Skin epidermis (tissue), 12 donors: ENCODE results near the gene PINLYP.
"Not testable (repeated sequence)": the region's sequence is repeated elsewhere in the genome, so short reads cannot be mapped to it uniquely, and the experiment has no call there.

Experiments
- H3K27ac ChIP-seq, 21 experiments: fragments of 200-600 bp; sonication (generic) in 11 of 21; one replicate each; pipeline ENCODE4 v1.5.0; 2020; ENCODE audit warnings: mild to moderate bottlenecking in 3 of 21, inconsistent platforms in 2 of 21, moderate library complexity in 2 of 21
- H3K4me3 ChIP-seq, 7 experiments: fragments of 200-600 bp; sonication (generic) in 2 of 7; one replicate each; pipeline ENCODE4 v1.5.0; 2020; ENCODE audit warnings: inconsistent platforms in 2 of 7, mild to moderate bottlenecking in 2 of 7, moderate library complexity in 1 of 7

PINLYP gene

GRCh38 chr19:43546581-43546980, 29.0 kb upstream of the PINLYP start:
- Histone ChIP-seq H3K27ac (peak overlapping the region in 1 of 21 experiments; percentile 26), H3K4me3 (no peak overlapping the region)

- not testable (repeated sequence) for H3K4me3 ChIP-seq, H3K27ac ChIP-seq
Measured at GRCh38 chr19:43547926-43548325, 27.7 kb upstream of the PINLYP start.

DNA sequence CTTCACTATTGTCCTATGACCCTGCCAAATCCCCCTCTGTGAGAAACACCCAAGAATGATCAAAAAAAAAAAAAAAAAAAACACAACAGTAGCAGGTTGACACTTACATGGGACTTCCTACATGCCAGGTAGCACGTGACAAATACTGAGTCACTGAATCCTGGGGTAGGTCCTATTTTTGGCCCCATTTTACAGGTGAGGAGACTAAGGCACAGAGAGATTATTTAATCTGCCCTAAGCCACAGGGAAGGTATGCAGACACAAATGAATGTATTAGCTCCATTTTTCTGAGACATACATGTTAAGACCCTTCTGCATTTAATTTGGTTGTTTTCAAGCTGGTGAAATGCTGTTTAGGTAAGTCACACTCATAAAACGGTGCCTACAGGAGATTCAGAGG, 26.9 kb upstream of the PINLYP start:
- no peak overlapping the region for H3K27ac ChIP-seq
- H3K4me3 ChIP-seq = no peak overlapping the region

DNA sequence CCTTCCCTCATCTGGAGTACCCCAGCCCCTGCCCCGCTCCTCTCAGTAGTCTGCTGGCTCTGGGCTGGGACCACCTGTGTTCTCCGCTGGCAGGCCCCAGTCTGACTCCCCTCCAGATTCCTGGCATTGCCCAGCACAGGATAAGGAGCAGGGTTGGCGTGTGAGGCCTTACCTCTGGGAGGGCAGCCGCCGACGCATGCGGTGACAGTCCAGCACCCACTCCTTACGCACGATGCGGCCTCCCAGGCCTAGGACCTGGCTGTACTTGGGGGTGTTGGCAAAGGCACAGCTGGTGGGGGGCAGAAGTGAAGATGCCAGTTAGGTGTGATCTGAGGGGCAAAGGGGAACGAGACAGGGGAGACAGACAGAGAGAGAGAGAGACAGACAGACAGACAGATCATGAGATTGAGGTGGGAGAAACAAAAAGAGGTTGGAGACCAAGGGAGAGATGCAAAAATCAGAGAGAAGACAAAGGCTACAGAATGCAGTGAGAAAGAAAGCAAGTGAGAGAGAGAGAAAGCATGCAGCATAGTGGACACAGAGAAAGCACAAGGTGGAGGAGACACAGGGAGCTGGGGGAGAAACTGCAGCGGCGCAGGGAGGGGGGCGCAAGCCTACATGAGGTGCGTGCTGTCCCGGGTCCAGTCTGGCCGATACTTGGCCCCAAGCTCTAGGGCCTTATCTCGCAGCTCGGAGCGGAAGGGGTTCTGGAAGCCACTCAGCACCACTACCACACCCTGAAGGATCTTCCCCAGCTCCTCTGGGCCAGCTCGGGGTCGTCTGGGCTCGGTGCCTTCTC, 24.0 kb upstream of the PINLYP start:
- no peak overlapping the region for H3K27ac ChIP-seq
- no peak overlapping the region for H3K4me3 ChIP-seq

DNA sequence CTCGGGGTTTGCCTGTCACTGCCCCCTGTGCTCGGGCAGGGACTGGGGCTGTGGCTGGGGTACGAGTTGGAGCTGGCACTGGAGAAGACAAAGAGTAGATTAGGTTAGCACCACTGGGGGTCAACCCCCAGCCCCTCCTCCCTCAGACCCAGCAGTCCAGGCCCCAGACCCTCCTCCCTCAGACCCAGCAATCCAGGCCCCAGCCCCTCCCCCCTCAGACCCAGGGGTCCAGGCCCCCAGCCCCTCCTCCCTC, 23.5 kb upstream of the PINLYP start:
- Histone ChIP-seq H3K27ac (no peak overlapping the region), H3K4me3 (no peak overlapping the region)

DNA sequence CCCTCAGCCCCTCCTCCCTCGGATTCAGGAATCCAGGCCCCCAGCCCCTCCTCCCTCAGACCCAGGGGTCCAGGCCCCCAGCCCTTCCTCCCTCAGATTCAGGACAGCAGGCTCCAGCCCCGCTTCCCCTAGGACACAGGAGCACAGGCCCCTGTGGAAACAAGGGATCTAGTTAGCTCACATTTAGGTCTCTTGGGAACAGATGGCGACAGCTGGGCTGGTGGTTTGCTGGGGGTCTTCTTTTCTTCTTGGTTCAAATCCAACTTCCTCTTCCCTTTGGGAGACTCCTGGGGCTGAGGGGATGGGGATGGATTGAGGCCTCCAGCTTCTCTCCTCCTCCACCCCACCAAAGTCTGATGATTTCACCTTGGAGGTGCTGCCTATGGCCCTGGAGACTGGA, 23.0 kb upstream of the PINLYP start:
- no peak overlapping the region for H3K4me3 ChIP-seq
- no peak overlapping the region for H3K27ac ChIP-seq

- H3K27ac ChIP-seq = peak overlapping the region in 1 of 21 experiments; percentile 39
- no peak overlapping the region for H3K4me3 ChIP-seq
Measured at GRCh38 chr19:43553656-43554055, 21.9 kb upstream of the PINLYP start.

DNA sequence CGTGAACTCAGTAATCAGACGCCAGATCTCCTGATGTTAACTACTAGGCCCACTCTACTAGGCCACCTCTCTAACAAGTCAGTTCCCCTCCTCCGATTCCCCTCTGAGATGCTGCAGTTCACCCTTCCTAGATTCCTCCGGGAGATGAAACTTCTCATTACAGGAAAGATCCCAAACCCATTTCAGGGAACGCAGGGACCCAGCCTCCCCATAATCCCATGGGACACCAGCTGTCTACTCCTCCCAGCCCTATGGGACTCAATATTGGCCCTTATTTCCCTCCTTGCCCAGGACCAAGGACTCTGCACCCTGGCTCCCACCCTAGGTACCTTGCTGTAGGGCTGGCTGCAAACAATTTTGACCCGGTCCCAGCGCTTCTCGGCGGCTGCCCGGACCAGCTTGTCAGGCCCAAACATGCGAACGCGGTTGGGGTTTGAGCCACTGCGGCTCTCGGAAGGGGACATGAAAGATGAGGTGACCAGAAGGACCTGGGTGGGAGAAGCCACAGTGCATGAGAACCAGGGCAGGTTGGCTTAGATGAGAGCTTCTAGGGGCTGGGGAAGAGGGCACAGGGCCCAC, 21.2 kb upstream of the PINLYP start:
- no peak overlapping the region for H3K4me3 ChIP-seq
- no peak overlapping the region for H3K27ac ChIP-seq

- no peak overlapping the region for H3K27ac ChIP-seq
Measured at GRCh38 chr19:43555185-43555770, 20.3 kb upstream of the PINLYP start.

DNA sequence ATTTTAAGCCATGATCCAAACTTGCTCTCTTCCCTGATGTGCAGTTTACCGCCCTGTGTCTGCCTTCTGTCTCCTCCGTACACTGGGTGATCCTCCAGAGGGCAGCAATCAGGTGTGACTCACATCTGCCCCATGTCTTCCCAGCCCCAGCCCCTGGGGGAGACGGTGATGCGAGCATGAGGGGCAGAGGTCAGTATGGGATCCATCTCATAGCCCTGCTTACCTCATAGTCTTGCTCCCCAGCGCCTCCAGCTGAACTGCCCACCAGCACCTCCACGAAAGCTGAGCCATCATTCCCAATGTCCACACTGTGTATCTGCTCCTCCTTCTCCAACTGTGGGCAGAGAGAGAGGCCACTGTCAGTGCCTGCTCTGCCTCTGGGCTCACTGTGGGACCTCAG, 14.9 kb upstream of the PINLYP start:
- H3K27ac ChIP-seq = no peak overlapping the region
- no peak overlapping the region for H3K4me3 ChIP-seq

More at GRCh38 chr19:43555185-43555770, 20.3 kb upstream of the PINLYP start:
- H3K4me3 ChIP-seq = no peak overlapping the region

DNA sequence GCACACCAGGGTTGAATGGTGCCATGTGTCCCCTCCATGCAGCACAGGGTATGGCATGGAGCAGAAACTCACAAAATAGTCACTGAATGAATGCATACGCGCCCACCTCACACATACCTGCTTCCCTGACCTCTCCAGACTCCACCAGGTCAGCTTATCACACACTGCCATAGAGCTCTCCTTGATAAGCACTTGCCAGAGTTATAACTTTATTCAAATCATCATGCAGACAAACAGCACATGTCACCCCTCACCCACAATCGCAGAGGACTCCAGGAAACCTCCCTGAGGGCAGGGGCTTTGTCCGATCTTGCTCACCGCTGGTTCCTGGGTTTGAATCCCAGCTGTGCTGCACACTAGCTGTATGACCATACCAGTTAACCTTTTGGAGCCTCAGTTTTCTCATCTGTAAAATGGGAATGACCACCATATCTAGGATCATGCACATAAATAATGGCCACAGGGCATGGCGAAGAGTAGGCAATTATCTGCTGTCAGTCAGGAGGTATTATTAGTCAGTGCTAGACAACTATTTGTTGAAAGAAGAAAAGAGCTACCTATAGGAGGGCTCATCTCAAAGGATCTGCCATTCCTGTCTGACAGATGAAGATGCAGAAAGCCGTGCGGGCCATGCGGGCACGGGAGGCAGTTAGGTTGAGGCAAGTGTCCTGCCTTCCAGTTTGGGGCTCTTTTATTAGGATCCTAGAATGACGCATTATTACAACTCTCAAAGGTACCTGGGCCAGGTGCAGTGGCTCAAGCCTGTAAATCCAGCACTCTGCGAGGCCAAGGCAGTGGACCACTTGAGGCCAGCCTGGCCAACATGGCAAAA, 14.2 kb upstream of the PINLYP start:
- Histone ChIP-seq H3K4me3 (no peak overlapping the region), H3K27ac (peak overlapping the region in 7 of 21 experiments; percentile 9 to 90 (median 77))

DNA sequence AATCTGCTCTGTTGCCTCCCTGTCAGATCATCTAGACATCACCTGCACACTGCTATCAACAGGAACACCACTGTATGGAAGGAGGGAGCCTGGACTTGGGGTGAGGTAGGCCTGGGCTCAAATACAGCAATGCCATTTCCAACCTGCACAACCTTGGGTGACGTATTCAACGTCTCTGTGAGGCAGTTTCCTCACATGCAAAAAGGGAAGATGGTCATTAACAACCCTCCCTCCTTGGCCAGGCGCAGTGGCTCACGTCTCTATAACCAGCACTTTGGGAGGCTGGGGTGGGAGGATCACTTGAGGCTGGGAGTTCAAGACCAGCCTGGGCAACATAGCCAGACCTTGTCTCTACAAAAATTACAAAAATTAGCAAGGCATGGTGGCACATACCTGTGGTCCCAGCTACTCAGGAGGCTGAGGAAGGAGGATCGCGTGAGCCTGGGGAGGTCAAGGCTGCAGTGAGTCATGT, 13.3 kb upstream of the PINLYP start:
- Histone ChIP-seq H3K27ac (peak overlapping the region in 19 of 21 experiments; percentile 9 to 92 (median 71)), H3K4me3 (no peak overlapping the region)

- Histone ChIP-seq H3K4me3 (no peak overlapping the region), H3K27ac (peak overlapping the region in 20 of 21 experiments; percentile 31 to 92 (median 72))
Measured at GRCh38 chr19:43562698-43563241, 12.8 kb upstream of the PINLYP start.

DNA sequence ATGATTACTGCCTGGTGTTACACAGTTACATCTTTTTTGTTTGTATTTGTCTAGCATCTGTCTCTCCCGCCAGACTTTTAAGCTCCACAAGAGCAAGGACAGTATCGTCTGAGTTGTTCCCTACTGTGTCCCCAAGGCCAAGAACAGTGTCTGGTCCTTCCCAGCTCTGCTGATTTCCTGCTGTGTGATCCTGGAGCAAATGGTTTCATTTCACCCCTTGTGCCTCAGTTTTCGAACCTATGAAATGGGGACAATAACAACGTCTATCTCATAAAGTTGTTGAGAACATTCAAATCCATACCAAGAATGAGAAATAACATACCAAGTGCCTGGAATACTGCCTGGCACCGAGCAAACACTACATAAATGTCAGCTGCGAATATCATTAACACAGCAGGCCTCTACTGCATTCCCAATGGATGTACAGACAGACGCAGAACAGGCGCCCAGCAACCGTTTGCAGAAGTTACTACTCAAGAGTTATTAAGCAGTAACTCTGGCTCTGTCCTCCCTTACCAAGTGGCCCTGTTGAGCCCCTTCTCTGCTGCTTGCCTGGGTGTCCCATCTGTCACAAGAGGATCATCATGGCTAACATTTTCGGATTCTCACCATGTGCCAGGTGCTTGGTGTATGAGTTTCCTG, 11.7 kb upstream of the PINLYP start:
- no peak overlapping the region for H3K4me3 ChIP-seq
- peak overlapping the region in 12 of 21 experiments; percentile 33 to 92 (median 74) for H3K27ac ChIP-seq

DNA sequence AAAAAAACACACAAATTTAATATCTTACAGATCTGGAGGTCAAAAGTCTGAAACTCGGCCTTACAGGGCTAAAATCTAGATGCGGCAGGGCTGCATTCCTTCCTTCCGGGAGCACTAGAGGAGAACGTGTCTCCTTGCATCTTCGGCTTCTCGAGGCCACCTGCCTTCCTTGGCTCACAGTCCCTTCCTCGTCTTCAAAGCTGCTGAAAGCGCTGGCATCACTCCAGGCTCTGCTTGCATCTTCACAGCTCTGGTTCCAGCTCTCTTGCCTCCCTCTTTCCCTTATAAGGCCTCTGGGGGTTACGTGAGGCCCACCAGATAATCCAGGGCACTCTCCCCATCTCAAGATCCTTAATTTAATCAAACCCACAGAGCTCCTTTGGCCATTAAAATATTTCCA, 10.8 kb upstream of the PINLYP start:
- H3K27ac ChIP-seq = no peak overlapping the region
- no peak overlapping the region for H3K4me3 ChIP-seq

DNA sequence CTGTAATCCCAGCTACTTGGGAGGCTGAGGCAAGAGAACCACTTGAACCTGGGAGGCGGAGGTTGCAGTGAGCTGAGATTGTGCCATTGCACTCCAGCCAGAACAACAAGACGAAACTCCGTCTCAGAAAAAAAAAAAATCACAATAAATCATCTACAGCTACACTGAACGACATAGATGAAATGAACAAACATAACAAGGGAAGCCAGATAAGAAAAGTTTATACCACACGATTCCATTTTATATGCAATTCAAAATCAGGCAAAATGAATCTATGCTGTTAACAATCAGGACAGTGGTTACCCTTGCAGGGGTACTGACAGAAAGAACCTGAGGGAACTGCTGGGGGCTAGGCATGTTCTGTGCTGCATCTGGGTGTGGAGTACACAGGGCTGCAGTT, 5.9 kb upstream of the PINLYP start:
- H3K27ac ChIP-seq = no peak overlapping the region
- H3K4me3 ChIP-seq = no peak overlapping the region

- H3K27ac ChIP-seq = peak overlapping the region in 1 of 21 experiments; percentile 9
- H3K4me3 ChIP-seq = no peak overlapping the region
Measured at GRCh38 chr19:43570174-43570791, 5.3 kb upstream of the PINLYP start.

GRCh38 chr19:43572171-43572588, 3.4 kb upstream of the PINLYP start:
- Histone ChIP-seq H3K27ac (peak overlapping the region in 1 of 21 experiments; percentile 20), H3K4me3 (no peak overlapping the region)
